22Rv1 (cell line): ENCODE results near the gene ATXN10.

Experiments used
- CTCF ChIP-seq: fragments of 450-650 bp; IDR thresholded peaks from 2 replicates; pipeline ENCODE4 v1.5.1; 2017; ENCODE audit warnings: mild to moderate bottlenecking
- ZFX ChIP-seq: fragments of 450-650 bp; IDR thresholded peaks from 2 replicates; pipeline ENCODE4 v1.6.1; 2017; ENCODE audit warnings: antibody characterized with exemption, borderline replicate concordance

GRCh38 chr22:45861259-45861658 lies 189.6 kb downstream of the ATXN10 start:
- TF ChIP-seq CTCF = no peak
- no peak for TF ChIP-seq ZFX
